IPS-15b (cell line): ENCODE measurements around the gene MPP1.

Experiments used
- H3K27me3 ChIP-seq: one replicate; pipeline ENCODE4 v1.6.1; 2013; ENCODE audit warnings: low read length; ENCODE audit not compliant: control insufficient read depth, insufficient read depth
- H3K36me3 ChIP-seq: one replicate; pipeline ENCODE4 v1.6.1; 2013; ENCODE audit warnings: low read length; ENCODE audit not compliant: control insufficient read depth, insufficient read depth
- H3K4me1 ChIP-seq: one replicate; pipeline ENCODE4 v1.6.1; 2013; ENCODE audit warnings: mild to moderate bottlenecking, low read length; ENCODE audit not compliant: control insufficient read depth, insufficient read depth
- H3K4me3 ChIP-seq: one replicate; pipeline ENCODE4 v1.5.1; 2013; ENCODE audit warnings: low read depth, low read length
- H3K9ac ChIP-seq: one replicate; pipeline ENCODE4 v1.6.1; 2013; ENCODE audit warnings: low read depth, mild to moderate bottlenecking, low read length
- H3K9me3 ChIP-seq: one replicate; pipeline ENCODE4 v1.6.1; 2013; ENCODE audit warnings: mild to moderate bottlenecking, low read length; ENCODE audit not compliant: control insufficient read depth, insufficient read depth

Gene MPP1

GRCh38 chrX:154751669-154752271, 53.5 kb downstream of the MPP1 start:
- Histone ChIP-seq H3K4me3 (peak overlapping the region; percentile 23), H3K4me1 (peaks cover 2% of the 10 kb centered on the region), H3K9ac (no peak overlapping the region), H3K27me3 (peaks cover 38% of the 10 kb centered on the region), H3K36me3 (no peaks in the 10 kb centered on the region), H3K9me3 (peaks cover 4% of the 10 kb centered on the region)

GRCh38 chrX:154751203-154751668, 54.0 kb downstream of the MPP1 start:
- no peaks in the 10 kb centered on the region for H3K36me3 ChIP-seq
- peaks cover 4% of the 10 kb centered on the region for H3K9me3 ChIP-seq
- peak overlapping the region; percentile 23 for H3K4me3 ChIP-seq
- no peak overlapping the region for H3K9ac ChIP-seq
- peaks cover 38% of the 10 kb centered on the region for H3K27me3 ChIP-seq
- H3K4me1 ChIP-seq: peaks cover 2% of the 10 kb centered on the region

GRCh38 chrX:154750301-154751202, 54.7 kb downstream of the MPP1 start, which contains the start of gene GAB3:
TSS of gene GAB3 (minus strand) at chrX:154751077. CDS start at chrX:154751025, 52 bp downstream.
- Histone ChIP-seq H3K4me3 (peak within 1 kb of the TSS; percentile 43), H3K36me3 (no peaks in the 10 kb centered on the region), H3K4me1 (peaks cover 2% of the 10 kb centered on the region), H3K9ac (no peak within 1 kb of the TSS), H3K9me3 (peaks cover 4% of the 10 kb centered on the region), H3K27me3 (peaks cover 38% of the 10 kb centered on the region)

GRCh38 chrX:154749856-154750255, 55.4 kb downstream of the MPP1 start:
- peaks cover 38% of the 10 kb centered on the region for H3K27me3 ChIP-seq
- peak overlapping the region; percentile 43 for H3K4me3 ChIP-seq
- peaks cover 2% of the 10 kb centered on the region for H3K4me1 ChIP-seq
- H3K9me3 ChIP-seq: peaks cover 4% of the 10 kb centered on the region
- no peaks in the 10 kb centered on the region for H3K36me3 ChIP-seq
- no peak overlapping the region for H3K9ac ChIP-seq

GRCh38 chrX:154748712-154749339, 56.5 kb downstream of the MPP1 start:
- H3K4me3 ChIP-seq: no peak overlapping the region

GRCh38 chrX:154742613-154743012, 62.7 kb downstream of the MPP1 start:
- no peaks in the 10 kb centered on the region for H3K36me3 ChIP-seq
- H3K9me3 ChIP-seq: no peaks in the 10 kb centered on the region
- no peak overlapping the region for H3K9ac ChIP-seq
- H3K27me3 ChIP-seq: no peaks in the 10 kb centered on the region
- H3K4me1 ChIP-seq: no peaks in the 10 kb centered on the region
- H3K4me3 ChIP-seq: no peak overlapping the region

More at GRCh38 chrX:154748712-154749339, 56.5 kb downstream of the MPP1 start:
- peaks cover 2% of the 10 kb centered on the region for H3K4me1 ChIP-seq
- peaks cover 38% of the 10 kb centered on the region for H3K27me3 ChIP-seq
- no peak overlapping the region for H3K9ac ChIP-seq
- H3K36me3 ChIP-seq: no peaks in the 10 kb centered on the region
- peaks cover 4% of the 10 kb centered on the region for H3K9me3 ChIP-seq

- Histone ChIP-seq H3K27me3 (no peaks in the 10 kb centered on the region), H3K9ac (no peak overlapping the region), H3K9me3 (no peaks in the 10 kb centered on the region), H3K4me3 (no peak overlapping the region), H3K36me3 (no peaks in the 10 kb centered on the region), H3K4me1 (no peaks in the 10 kb centered on the region)
Measured at GRCh38 chrX:154739952-154740465, 65.3 kb downstream of the MPP1 start.

- no peaks in the 10 kb centered on the region for H3K36me3 ChIP-seq
- no peaks in the 10 kb centered on the region for H3K27me3 ChIP-seq
- H3K9me3 ChIP-seq: peaks cover 3% of the 10 kb centered on the region
- no peak overlapping the region for H3K9ac ChIP-seq
- H3K4me3 ChIP-seq: no peak overlapping the region
- peaks cover 3% of the 10 kb centered on the region for H3K4me1 ChIP-seq
Measured at GRCh38 chrX:154738011-154738738, 67.1 kb downstream of the MPP1 start.

GRCh38 chrX:154737136-154737535, 68.1 kb downstream of the MPP1 start:
- Histone ChIP-seq H3K36me3 (no peaks in the 10 kb centered on the region), H3K9ac (no peak overlapping the region), H3K9me3 (peaks cover 3% of the 10 kb centered on the region), H3K27me3 (no peaks in the 10 kb centered on the region), H3K4me1 (peaks cover 3% of the 10 kb centered on the region), H3K4me3 (no peak overlapping the region)

GRCh38 chrX:154735695-154736393, 69.4 kb downstream of the MPP1 start:
- no peaks in the 10 kb centered on the region for H3K36me3 ChIP-seq
- no peak overlapping the region for H3K4me3 ChIP-seq
- H3K4me1 ChIP-seq: peaks cover 3% of the 10 kb centered on the region
- H3K27me3 ChIP-seq: no peaks in the 10 kb centered on the region
- H3K9ac ChIP-seq: no peak overlapping the region
- peaks cover 3% of the 10 kb centered on the region for H3K9me3 ChIP-seq
